ENCODE measurements around the gene PCNX1.

Gene PCNX1

GRCh38 chr14:70901269-70901668 lies 6.0 kb upstream of the PCNX1 start:
- Histone ChIP-seq H3K36me3 (ENCODE audit: control insufficient read depth in 2 of 2, insufficient read depth in 1 of 2, low read length in 2 of 2) (no peaks in the 10 kb centered on the region), H3K9me3 (ENCODE audit: control insufficient read depth, insufficient read depth, low read depth, low read length) (no peaks in the 10 kb centered on the region), H3K4me1 (ENCODE audit: control insufficient read depth, insufficient read depth, low read length) (peaks cover 11% of the 10 kb centered on the region), H3K4me3 (ENCODE audit: low read depth, low read length) (no peak overlapping the region), H3K27ac (ENCODE audit: extremely low read depth, low read depth, low read length) (no peak overlapping the region)
- TF ChIP-seq PRDM1 (tag by site-specific recombination; IDR thresholded peaks at IDR 0.05) (0 out of 2 replicates have a peak, but pooled peaks have one; percentile 36), SP7 (tag by site-specific recombination; IDR thresholded peaks at IDR 0.05) (no peak), PRDM10 (tag by site-specific recombination; IDR thresholded peaks at IDR 0.05) (no peak), ZNF561 (tag by site-specific recombination; IDR thresholded peaks at IDR 0.05; ENCODE audit: borderline replicate concordance) (no peak), SETDB1 (IDR thresholded peaks at IDR 0.05; ENCODE audit: insufficient read length, low read length) (no peak), ATF2 (tag by site-specific recombination; IDR thresholded peaks at IDR 0.05; ENCODE audit: low read depth) (0 out of 2 replicates have a peak, but pooled peaks have one; percentile 53)
- POLR2A ChIA-PET: no interaction called here
- CTCF ChIA-PET: interaction anchor here (0.5 to 1.0 kb wide), 4 partner anchors 11 to 428 kb away, joined by 3 to 7 read pairs (median 3); no protein-coding TSS in a partner anchor

- ChIA-PET POLR2A (interaction anchor here (0.6 kb wide), 1 partner anchor 240 kb away, joined by 3 read pairs; no protein-coding TSS in a partner anchor), CTCF (interaction anchor here (1.4 kb wide), 1 partner anchor 84 kb away, joined by 3 read pairs; no protein-coding TSS in a partner anchor)
- no peak for TF ChIP-seq ZNF280C (tag by site-specific recombination; IDR thresholded peaks at IDR 0.05)
- TF ChIP-seq OSR2 (tag by site-specific recombination; IDR thresholded peaks at IDR 0.05): no peak
- TF ChIP-seq ZNF792 (tag by site-specific recombination; IDR thresholded peaks at IDR 0.05): no peak
- TF ChIP-seq BCL6B (tag by site-specific recombination; IDR thresholded peaks at IDR 0.05): no peak
- TF ChIP-seq ZNF341 (tag by site-specific recombination; IDR thresholded peaks at IDR 0.05; ENCODE audit: low read depth): no peak
- no peak for TF ChIP-seq ATF2 (tag by site-specific recombination; IDR thresholded peaks at IDR 0.05; ENCODE audit: low read depth)
- TF ChIP-seq ELK4 (IDR thresholded peaks at IDR 0.05; ENCODE audit: borderline replicate concordance, low read depth, low read length): no peak
- peaks cover 11% of the 10 kb centered on the region for H3K4me1 ChIP-seq (ENCODE audit: control insufficient read depth, insufficient read depth, low read length)
- H3K9me3 ChIP-seq (ENCODE audit: control insufficient read depth, insufficient read depth, low read depth, low read length): no peaks in the 10 kb centered on the region
- no peak overlapping the region for H3K4me3 ChIP-seq (ENCODE audit: low read depth, low read length)
- H3K27ac ChIP-seq (ENCODE audit: extremely low read depth, low read depth, low read length): no peak overlapping the region
- H3K36me3 ChIP-seq (ENCODE audit: control insufficient read depth in 2 of 2, insufficient read depth in 1 of 2, low read length in 2 of 2): no peaks in the 10 kb centered on the region
Measured at GRCh38 chr14:70902184-70902583, 5.1 kb upstream of the PCNX1 start.

All from HEK293 (cell line).